ENCODE measurements around the gene HPCA. TPM values are rescaled to one million over a fixed set of nuclear protein-coding genes. Genes with fewer than 3 reads are reported as not detected.

HPCA gene
- total RNA-seq, 1 donor from 2014 or later: 0.86 TPM

DNA sequence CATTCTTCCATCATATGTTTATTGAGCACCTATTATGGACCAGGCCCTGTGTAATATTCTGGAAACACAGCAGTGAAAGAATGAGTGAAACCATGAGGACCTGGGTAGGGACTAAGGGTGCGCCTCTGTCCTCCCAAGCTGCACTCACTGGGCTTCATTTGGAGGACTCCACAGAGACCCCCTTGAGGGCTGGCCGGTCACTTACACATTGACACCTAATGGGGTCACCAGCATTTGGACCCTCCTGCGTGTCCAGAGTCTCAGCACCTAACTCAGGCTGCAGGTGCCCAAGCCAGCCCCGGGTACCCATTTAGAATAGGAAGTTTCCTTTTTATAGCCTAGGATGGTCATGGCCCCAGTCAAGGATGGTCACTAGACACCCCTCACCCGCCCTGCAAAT is 12.8 kb upstream of the HPCA start:
- no peak overlapping the region for H3K4me3 Mint-ChIP-seq
- H3K9me3 Mint-ChIP-seq: no peaks in the 10 kb centered on the region
- DNase-seq (ENCODE audit: low read depth, low spot score): no peak
- TF ChIP-seq, protein P1, sequence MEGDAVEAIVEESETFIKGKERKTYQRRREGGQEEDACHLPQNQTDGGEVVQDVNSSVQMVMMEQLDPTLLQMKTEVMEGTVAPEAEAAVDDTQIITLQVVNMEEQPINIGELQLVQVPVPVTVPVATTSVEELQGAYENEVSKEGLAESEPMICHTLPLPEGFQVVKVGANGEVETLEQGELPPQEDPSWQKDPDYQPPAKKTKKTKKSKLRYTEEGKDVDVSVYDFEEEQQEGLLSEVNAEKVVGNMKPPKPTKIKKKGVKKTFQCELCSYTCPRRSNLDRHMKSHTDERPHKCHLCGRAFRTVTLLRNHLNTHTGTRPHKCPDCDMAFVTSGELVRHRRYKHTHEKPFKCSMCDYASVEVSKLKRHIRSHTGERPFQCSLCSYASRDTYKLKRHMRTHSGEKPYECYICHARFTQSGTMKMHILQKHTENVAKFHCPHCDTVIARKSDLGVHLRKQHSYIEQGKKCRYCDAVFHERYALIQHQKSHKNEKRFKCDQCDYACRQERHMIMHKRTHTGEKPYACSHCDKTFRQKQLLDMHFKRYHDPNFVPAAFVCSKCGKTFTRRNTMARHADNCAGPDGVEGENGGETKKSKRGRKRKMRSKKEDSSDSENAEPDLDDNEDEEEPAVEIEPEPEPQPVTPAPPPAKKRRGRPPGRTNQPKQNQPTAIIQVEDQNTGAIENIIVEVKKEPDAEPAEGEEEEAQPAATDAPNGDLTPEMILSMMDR (conservative IDR thresholded peaks at IDR 0.05): no peak
- H3K4me1 Mint-ChIP-seq: peaks cover 37% of the 10 kb centered on the region
- peaks cover 51% of the 10 kb centered on the region for H3K27me3 Mint-ChIP-seq (ENCODE audit: low read depth)
- H3K36me3 Mint-ChIP-seq (ENCODE audit: low read depth): no peaks in the 10 kb centered on the region
- H3K27ac Mint-ChIP-seq (ENCODE audit: unreplicated experiment): no peak overlapping the region

DNA sequence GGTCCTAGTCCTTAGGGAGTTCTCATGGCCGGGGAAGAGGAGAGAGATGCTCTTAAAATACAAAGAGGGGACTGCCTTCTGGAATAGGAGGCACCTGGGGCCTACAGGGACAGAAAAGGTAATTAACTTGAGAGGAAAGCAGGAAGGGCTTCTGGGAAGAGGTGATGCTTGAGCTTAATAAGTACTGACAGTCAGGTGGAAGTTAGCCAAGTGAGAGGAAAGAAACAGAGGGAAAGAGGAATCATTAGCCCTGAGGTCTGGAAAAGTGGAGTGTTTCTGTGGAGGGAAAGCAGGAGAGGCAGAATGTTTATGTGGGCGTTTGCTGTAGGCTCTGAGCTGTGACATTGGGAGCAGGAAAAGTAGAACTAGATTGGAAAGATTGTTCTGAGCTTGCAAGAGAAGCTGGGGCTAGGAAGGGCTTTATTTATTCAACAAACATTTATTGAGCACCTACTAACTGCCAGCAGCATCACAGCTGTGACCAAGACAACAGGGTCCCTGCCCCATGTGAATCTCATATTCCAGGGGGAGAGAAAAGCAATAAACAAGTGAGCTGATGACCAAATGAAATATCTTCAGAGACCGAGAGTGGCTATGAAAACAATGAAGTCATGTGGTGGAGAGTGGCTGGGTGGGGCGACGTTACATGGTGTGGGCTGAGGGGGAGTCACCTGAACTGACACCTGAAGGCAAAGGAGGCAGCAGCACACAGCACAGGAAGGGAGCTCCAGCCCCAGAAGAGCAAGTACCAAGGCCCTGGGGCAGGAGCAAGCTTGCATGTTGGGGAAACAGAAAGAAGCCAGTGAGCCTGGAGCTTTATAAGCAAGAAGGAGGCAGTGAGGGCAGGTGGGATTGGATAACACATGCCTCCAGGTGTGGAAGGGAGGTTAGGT is 11.2 kb upstream of the HPCA start:
- DNase-seq (ENCODE audit: low read depth, low spot score): no peak
- Mint-ChIP-seq H3K4me1 (peaks cover 27% of the 10 kb centered on the region), H3K27me3 (ENCODE audit: low read depth) (peaks cover 40% of the 10 kb centered on the region), H3K4me3 (no peak overlapping the region), H3K27ac (ENCODE audit: unreplicated experiment) (no peak overlapping the region), H3K36me3 (ENCODE audit: low read depth) (no peaks in the 10 kb centered on the region), H3K9me3 (no peaks in the 10 kb centered on the region)
- TF ChIP-seq, protein P1 (conservative IDR thresholded peaks at IDR 0.05): no peak

DNA sequence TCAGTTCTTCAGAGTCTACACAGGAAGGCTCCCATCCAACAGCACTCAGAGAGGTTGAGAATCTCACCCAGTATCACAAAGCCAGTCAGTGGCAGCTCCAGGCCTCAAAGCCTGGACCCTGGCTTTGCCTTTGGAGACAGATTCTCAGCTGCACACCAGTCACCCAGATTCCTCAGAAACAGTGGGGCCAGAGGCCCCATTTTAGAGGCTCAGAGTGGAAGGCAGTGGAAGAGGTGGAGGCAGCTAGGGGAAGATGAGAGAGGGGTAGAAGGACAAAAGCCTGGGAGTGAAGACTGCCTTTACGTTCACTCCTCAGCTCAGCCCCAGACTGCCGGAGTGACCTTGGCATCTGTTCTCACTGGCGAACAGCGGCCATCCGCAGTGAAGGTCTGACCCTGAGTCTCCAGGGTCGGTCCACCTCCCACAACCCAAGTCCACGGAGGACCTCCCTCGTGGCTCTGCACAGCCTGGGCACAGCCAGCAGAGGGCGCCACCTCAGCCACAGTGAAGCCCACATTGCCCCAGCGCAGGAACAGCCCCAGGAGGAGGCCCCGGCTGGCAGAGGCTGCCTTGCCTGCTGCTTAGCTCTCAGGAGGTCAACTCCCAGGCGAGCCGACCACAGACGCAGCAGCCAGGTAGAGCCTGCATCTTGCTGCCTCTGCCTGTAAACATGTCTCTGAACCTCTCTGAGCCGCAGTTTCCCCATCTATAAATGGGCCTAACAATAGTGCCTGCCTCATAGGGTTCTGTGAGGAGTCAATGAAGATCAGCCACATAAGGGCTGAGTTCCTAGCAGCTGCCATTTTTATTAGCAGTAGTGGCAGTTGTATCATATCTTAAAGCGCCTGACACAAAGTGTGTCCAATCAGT is 9.7 kb upstream of the HPCA start:
- no peak overlapping the region for H3K4me3 Mint-ChIP-seq
- H3K27ac Mint-ChIP-seq (ENCODE audit: unreplicated experiment): no peak overlapping the region
- H3K9me3 Mint-ChIP-seq: no peaks in the 10 kb centered on the region
- DNase-seq (ENCODE audit: low read depth, low spot score): peak; percentile 49
- TF ChIP-seq, protein P1 (conservative IDR thresholded peaks at IDR 0.05): peak; percentile 71
- peaks cover 21% of the 10 kb centered on the region for H3K4me1 Mint-ChIP-seq
- H3K36me3 Mint-ChIP-seq (ENCODE audit: low read depth): no peaks in the 10 kb centered on the region
- H3K27me3 Mint-ChIP-seq (ENCODE audit: low read depth): peaks cover 39% of the 10 kb centered on the region

DNA sequence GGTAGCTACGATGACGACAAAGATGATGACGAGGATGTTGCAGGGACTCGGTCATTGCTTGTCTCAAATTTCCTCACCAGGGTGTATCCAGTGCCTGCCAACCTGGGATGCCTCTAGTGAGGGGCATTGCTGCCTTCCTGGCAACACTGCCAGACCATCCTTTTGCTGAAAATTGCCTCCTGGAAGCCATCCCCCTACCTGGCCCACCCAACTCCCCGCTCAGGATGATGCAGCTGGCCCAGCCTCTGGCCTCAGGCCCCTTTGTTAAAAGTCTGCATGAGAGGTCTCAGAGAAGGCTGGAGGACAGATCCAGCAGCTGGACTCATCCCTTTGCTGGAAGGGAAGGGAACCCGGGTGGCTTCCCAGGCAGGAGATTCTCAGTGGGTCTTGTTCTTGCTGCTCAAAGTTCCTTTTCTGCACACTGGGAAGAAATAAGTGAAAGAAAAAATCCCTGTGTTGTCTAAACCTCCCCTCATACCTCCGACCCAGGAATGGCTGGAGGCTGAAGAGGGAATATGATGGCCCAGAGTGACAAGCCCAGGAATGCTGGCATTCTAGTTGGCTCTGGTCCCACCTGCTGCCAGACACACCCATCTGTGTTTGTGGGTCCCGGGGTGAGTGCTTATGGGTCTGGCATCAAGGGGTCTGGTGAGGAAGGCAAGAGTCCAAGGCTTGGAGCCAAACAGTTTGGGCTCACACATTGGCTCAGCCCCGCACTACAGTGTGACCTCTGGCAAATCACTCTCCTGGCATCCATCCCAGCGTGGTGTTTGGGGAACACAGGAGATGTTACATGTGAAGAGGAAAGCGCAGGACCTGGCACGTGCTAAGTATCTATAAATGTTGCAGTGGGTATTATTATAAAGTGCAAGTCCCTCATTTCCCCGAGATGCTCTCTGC is 8.8 kb upstream of the HPCA start:
- H3K9me3 Mint-ChIP-seq: no peaks in the 10 kb centered on the region
- TF ChIP-seq, protein P1 (conservative IDR thresholded peaks at IDR 0.05): no peak
- no peak overlapping the region for H3K27ac Mint-ChIP-seq (ENCODE audit: unreplicated experiment)
- no peak for DNase-seq (ENCODE audit: low read depth, low spot score)
- peaks cover 20% of the 10 kb centered on the region for H3K4me1 Mint-ChIP-seq
- peaks cover 33% of the 10 kb centered on the region for H3K27me3 Mint-ChIP-seq (ENCODE audit: low read depth)
- no peak overlapping the region for H3K4me3 Mint-ChIP-seq
- no peaks in the 10 kb centered on the region for H3K36me3 Mint-ChIP-seq (ENCODE audit: low read depth)

DNA sequence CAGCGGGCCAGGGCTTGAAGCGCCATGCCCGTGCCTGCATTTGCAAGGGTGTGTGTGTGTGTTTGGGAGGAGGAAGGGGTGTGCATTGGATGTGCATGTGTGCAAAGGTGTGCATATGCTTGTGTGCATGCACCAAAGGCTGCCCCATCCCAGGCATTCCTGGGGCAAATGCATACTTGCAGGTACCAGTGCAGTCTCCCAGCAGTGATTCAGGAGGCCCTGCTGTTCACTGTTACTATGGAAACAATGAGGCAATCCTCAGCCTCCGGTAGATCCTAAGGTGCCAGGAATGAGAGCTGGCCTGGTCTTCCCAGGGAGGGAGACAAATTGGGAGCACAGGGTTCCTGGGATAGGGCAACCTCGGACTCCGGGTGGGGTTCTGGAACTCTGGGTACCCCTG is 8.1 kb upstream of the HPCA start:
- DNase-seq (ENCODE audit: low read depth, low spot score): no peak

More for the DNA sequence above, 8.1 kb upstream of the HPCA start:
- no peak overlapping the region for H3K4me3 Mint-ChIP-seq
- peaks cover 16% of the 10 kb centered on the region for H3K4me1 Mint-ChIP-seq
- no peaks in the 10 kb centered on the region for H3K9me3 Mint-ChIP-seq
- no peaks in the 10 kb centered on the region for H3K36me3 Mint-ChIP-seq (ENCODE audit: low read depth)
- TF ChIP-seq, protein P1 (conservative IDR thresholded peaks at IDR 0.05): no peak
- H3K27me3 Mint-ChIP-seq (ENCODE audit: low read depth): peaks cover 29% of the 10 kb centered on the region
- no peak overlapping the region for H3K27ac Mint-ChIP-seq (ENCODE audit: unreplicated experiment)

Data from neural crest cell (in vitro differentiated cells).